Stimulated activated CD4-positive, alpha-beta T cell treated with anti-CD3 and anti-CD28 coated beads, Interleukin-1b, Interleukin-23, amount 100 ng/mL, for 24 hours (primary cell): ENCODE measurements around the gene KRTAP5-10.
"Not testable (repeated sequence)": the region's sequence is repeated elsewhere in the genome, so short reads cannot be mapped to it uniquely, and the experiment has no call there.

Experiments
- DNase-seq, 4 experiments: peaks; one replicate each; pipeline ENCODE4 v3.0.0-alpha.2; 2020; ENCODE audit warnings: low read depth in 4 of 4, low spot score in 1 of 4

KRTAP5-10 gene

GRCh38 chr11:71542382-71542781, 23.0 kb upstream of the KRTAP5-10 start:
- no peak for DNase-seq

DNA sequence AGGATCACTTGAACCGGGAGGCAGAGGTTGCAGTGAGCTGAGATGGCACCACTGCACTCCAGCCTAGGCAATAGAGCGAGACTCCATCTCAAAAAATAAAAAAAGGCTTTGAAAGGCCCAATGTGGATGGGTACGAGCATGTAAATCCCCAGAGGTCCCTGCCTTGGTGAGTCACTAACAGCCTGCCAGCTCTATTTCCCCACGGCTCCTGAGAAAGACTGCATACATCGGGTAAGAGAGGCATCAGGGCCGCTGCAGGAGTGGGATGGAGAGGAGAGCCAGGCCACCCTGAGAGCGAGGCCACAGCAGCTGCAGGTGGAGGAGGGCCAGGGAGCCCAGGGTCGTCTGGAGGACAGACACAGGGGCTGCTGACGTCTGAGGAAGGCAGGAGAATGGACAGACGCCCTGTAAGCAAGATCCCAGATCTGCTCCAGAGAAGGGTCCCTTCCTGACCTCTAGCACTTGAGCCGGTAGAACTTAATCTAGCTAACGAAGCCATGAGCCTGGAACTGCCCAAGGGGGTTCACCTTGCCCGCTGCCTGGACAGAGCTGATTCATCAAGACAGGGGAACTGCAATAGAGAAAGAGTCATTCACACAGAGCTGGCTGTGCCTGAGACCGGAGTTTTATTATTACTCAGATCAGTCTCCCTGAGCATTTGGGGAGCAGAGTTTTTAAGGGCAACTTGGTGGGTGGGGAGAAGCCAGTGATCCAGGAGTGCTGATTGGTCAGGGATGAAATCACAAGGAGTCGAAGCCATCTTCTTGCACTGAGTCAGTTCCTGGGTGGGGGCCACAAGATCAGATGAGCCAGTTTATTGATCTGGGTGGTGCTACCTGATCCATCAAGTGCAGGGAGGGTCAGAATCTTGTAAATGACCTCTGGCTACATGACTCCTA, 22.2 kb upstream of the KRTAP5-10 start:
- DNase-seq, result no peak

DNA sequence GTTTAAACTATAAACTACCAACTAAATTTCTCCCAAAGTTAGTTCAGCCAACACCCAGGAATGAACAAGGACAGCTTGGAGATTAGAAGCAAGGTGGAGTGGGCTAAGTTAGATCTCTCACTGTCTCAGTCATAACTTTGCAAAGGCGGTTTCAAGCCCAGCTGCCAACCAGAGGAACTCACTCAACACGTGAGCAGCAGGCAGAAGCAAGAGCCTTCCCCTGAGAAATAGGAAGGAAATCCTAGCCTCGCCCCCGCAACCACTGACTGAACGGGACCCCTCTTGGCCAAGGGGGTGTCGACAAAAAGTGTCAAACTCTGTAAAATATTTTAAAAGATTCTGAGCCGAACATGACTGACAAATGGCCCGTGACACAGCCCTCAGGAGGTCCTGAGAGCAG, 21.5 kb upstream of the KRTAP5-10 start:
- no peak for DNase-seq

DNA sequence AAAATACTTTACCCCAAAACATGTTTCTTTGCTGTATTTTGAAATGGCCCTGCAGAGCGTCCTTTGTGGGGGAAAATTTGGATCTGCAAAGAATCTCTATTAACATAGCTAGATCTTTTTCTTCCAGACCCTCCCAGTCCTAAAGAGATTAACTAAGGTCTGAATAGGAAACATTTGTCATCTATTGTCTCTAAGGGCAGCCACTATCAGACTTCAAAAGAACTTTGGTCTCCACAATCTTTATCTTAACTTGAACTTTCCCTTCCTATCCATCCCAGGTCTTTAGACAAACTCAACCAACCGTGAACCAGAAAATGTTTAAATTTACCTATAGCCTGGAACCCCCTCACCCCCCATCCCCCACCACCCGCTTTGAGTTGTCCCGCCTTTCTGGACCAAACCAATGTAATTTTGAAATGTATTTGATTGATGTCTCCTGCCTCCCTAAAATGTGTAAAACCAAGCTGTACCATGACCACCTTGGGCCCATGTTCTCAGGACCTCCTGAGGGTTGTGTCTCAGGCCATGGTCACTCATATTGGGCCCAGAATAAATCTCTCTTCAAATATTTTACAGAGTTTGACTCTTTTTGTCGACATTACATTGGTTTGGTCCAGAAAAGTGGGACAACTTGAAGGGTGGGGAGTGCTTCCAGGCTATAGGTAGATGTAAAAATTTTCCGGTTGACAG, 20.7 kb upstream of the KRTAP5-10 start:
- DNase-seq, result no peak

DNA sequence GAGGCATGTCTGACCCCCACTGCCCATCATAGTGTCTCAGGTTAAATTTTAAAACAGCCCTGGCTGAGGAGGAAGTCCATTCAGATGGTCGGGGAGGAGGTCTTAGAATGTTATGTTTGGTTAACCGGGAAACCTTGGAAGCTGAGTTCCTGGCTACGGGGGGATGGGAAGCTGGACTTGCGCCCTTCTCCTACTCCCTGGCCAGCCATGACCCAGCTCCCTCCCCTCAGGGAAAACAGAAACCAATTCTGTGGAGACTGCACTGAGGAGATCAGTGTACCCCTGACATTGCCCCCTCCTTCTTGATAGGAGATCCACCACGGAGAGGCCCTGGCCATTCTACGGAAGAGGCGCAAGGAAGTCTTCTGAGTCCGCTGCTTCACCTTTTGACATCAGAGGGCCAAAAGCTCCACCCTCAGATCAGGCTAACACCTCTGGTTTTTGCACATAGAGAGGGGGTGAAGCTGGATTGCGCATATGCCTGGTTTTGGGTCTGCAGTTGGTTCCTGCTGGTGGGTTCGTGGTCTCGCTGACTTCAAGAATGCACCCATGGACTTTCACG, 19.9 kb upstream of the KRTAP5-10 start:
- no peak for DNase-seq

GRCh38 chr11:71548120-71548519, 17.2 kb upstream of the KRTAP5-10 start, which contains the start of gene KRTAP5-9:
TSS of gene KRTAP5-9 (plus strand) at chr11:71548420. CDS start at chr11:71548658, 238 bp downstream.
- DNase-seq, result no peak

- DNase-seq, result no peak
Observed at GRCh38 chr11:71548716-71549151, 16.6 kb upstream of the KRTAP5-10 start.

DNA sequence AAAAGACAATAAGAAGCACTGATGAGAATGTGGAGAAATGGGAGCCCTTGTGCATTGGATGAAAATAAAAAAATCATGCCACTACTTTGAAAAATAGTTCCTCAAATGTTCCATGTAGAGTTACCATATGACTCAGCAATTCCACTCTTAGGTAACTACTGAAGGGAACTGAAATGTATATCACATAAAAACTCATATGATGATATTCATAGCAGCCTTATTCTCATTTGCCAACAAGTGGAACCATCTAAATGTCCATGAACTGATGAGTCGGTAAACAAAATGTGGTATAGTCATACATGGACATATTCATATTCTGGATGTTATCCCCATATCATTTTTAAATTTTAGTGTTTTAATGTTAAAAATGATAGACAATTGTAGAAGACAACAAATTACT, 13.7 kb upstream of the KRTAP5-10 start:
- DNase-seq, result no peak

DNA sequence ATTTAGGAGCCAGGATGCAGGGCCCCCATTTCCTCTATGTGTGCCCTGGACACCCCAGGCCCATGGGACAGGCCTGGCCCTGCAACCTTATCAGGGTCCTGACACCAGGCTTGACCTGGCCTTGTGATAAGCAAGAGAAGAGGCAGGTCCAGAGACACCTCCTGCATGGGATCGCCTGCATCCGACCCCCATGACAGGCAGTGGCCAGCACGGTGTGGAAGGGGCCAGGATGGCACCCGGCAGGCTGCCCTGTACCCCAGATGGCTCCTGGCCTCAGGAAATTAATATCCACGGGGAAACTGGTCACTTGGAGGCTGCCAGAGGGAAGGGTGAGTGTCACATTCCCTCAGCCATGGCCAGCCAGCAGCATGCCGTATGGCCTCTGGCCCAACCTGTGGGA, 10.4 kb upstream of the KRTAP5-10 start:
- no peak for DNase-seq

DNA sequence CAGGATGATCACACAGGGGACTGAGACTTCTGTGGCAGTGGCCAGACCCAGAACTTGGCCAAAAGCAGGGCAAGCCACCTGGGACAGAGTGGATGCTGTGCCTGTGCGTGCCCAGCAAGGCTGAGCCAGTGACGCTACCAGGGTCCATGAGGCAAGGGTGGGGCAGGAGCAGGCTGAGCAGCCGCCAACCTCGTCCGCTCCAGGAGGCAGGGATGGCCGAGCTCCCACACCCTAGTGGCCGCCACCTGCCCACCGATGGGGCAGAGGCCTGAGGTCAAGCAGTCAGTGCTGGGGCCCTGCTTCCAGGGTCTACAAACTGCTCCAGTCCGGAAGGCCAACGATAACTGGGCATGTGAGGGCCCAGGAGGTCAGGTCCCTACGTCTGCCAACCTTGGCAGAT, 9.9 kb upstream of the KRTAP5-10 start:
- DNase-seq, result no peak

- no peak for DNase-seq
Observed at GRCh38 chr11:71556018-71556417, 9.3 kb upstream of the KRTAP5-10 start.

DNA sequence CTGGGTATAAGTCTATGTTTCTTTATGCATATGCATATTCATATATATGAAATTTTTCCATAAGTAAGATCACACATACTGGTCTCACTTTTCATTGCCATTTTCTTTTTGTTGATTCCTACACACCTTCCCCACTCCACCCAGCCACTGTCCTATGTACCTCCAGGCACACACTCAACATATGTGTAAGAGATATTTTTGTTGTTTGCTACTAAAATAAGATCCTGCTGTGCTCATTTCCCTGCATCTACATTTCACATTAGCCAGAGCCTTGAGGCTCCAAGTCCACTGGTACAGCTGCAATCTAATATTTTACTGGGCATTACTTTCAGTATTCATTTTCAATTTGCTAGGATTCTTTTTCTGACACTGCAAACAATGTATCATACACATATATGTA, 8.1 kb upstream of the KRTAP5-10 start:
- DNase-seq, result no peak

GRCh38 chr11:71558996-71559395, 6.4 kb upstream of the KRTAP5-10 start:
- DNase-seq, result no peak

GRCh38 chr11:71562120-71562519, 3.2 kb upstream of the KRTAP5-10 start:
- no peak for DNase-seq

- DNase-seq, result no peak
Observed at GRCh38 chr11:71563406-71563805, 2.0 kb upstream of the KRTAP5-10 start.

DNA sequence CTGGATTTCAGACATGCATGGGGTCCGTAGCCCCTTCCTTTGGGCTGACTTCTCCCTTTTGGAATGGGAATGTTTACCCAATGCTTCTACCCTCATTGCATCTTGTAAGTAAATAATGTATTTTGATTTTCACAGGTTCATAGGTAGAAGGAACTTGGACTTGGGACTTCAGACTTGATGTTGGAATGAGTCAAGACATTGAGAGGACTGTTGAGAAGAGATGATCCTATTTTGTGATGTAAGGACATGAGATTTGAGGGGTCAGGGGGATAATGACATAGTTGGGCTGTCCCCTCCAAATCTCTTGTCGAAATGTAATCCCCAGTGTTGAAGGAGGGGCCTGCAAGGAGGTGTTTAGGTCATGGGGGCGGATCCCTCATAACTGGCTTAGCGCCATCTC, 933 bp upstream of the KRTAP5-10 start:
- no peak for DNase-seq

DNA sequence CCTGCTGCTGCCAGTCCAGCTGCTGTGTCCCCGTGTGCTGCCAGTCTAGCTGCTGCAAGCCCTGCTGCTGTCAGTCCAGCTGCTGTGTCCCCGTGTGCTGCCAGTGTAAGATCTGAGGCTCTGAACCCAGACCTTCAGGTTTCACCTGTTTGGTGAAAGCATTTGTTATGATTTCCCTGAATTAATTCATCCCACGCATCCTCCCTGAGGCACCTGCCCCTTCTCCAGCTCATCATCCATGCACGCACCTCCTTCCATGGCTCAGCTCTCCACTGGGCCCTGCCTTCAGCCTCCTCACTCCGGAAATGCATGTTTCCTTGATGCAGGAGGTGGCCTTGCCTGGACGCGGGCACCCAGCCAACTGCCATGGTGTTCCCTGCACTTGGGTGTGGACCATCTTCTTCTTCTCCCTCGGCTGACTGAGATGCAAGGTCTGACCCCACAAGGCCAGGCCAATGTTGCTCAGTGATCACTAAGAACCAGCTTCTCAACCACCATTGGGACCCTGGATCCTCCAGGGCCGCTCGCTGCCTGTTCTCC, 788 bp downstream of the KRTAP5-10 start:
- DNase-seq, result no peak

DNA sequence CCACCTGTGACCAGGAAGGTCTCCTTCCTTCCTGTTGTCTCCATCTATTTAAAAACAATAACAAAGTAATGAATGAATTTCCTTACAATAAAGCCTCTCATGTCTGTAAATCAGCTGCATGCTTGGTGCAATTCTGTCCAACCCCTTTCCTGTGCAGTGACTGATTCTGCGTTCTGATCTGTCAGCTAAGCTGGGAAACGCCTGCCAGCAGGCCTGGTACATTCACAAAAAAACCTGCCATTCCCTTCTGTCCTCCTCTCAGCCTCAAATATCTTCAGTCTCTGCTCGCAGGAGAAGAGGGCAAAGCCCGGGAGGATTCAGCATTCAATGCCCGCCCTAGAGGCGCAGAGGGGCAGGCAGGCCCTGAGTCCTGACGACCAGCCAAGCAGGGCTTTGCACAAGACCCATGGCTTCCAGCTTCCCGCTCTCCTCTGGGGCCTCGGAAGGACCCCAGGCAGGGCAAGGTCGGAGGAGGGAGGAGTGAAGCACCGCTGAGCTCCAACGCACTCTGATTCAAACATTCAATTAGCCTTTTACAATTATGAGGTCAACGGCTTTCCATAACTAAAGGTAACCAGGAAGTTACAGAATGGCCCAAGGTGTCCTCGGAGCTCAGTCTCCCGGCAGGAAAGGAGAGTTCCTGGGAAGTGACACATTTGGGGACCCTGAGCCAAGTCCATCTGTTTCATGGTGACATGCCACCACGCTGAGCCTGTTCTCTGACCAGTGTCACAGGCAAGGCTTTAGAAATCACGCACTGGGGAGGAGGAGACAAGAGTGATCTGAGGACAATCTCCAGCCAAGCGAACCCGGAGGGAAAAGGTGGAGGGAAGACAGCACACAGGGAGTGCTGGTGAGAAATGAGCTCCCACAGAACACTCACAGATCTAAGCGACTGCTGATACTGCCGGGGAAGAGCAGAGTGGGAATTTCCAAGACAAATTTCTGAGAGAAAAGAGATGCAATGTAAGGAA, 1.6 kb downstream of the KRTAP5-10 start:
- not testable (repeated sequence) for DNase-seq

- DNase-seq, result not testable (repeated sequence)
Observed at GRCh38 chr11:71567633-71568032, 2.3 kb downstream of the KRTAP5-10 start.

DNA sequence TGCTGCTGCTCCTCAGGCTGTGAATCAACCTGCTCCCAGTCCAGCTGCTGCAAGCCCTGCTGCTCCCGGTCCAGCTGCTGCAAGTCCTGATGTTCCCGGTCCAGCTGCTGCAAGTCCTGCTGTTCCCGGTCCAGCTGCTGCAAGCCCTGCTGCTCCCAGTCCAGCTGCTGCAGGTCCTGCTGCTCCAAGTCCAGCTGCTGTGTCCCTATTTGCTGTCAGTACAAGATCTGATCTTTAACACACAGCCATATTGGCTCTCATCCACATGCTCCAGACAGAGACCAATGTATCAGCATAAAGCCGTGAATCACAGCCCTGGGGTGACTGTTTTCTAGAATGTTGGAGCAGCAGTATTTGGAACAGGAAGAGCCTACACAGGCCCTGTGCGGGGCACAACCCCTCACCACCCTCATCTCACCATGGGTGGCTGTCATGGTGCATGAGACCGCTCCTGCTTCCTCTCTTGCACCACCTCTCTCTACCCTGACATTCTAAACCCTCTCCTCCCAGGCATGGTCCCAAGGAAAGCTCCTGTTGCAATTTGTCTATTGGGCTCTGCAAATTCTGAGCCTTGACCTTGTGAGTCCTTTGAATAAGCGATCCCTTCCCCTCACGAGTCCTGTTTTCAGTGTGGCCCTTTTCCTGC, 3.5 kb downstream of the KRTAP5-10 start:
- DNase-seq, result no peak
